ENCODE data around the gene UBL4B.

DNA sequence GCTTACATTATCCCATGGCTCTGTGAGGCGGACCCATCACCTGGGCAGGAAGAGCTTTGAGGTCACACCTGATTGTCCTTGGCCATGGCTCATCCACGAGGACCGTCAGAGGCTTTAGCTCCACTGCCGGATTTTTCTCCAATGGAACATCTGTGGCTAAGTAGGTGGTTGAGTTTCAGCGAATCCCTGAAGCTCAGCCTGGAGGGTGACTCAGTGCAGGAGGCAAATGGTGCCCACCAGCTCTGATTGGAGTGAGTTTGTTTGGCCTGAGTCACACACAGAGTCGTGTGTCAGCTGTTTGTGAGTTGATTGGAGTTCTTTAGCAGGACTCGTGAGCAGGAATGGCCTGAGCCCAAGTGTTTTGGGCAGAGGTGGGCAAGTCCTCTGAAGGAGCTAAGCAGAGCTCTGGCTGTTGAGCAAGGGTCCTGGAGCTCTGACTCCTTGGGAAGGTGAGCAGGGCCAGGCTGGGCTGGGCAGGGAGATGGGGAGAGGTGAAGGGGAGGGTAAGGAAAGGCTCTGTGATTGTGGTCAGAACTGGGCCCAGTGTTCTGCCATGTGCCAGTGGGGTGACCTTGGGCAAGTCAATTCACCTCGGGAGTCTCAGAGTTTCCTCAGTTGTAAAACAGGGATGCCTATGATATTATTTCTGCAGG is 40.0 kb downstream of the UBL4B start:
- TF ChIP-seq CTCF (conservative IDR thresholded peaks at IDR 0.05; ENCODE audit: low read depth, low read length) = no peak
- no peak for TF ChIP-seq EZH2phosphoT487 (IDR thresholded peaks at IDR 0.05; ENCODE audit: borderline replicate concordance, low read length)
